HFF-Myc (cell line): ENCODE measurements around the gene JPH3.

Experiments used
- DNase-seq: peaks from one replicate; pipeline ENCODE4 v3.0.0-alpha.2; 2011; ENCODE audit warnings: low read depth; ENCODE audit errors: extremely low read depth
- H3K4me3 ChIP-seq: replicated peaks from 2 replicates; pipeline ENCODE4 v1.5.1; 2011; ENCODE audit warnings: low read depth, mild to moderate bottlenecking, control low read depth, low read length
- TF ChIP-seq, protein P1 (sequence below): IDR thresholded peaks from 2 replicates; pipeline ENCODE4 v1.5.1; 2012; ENCODE audit warnings: mild to moderate bottlenecking, low read depth, low read length, control low read depth; ENCODE audit errors: missing control alignments

The JPH3 gene

GRCh38 chr16:87559945-87560344 lies 42.4 kb upstream of the JPH3 start:
- TF ChIP-seq, protein P1, sequence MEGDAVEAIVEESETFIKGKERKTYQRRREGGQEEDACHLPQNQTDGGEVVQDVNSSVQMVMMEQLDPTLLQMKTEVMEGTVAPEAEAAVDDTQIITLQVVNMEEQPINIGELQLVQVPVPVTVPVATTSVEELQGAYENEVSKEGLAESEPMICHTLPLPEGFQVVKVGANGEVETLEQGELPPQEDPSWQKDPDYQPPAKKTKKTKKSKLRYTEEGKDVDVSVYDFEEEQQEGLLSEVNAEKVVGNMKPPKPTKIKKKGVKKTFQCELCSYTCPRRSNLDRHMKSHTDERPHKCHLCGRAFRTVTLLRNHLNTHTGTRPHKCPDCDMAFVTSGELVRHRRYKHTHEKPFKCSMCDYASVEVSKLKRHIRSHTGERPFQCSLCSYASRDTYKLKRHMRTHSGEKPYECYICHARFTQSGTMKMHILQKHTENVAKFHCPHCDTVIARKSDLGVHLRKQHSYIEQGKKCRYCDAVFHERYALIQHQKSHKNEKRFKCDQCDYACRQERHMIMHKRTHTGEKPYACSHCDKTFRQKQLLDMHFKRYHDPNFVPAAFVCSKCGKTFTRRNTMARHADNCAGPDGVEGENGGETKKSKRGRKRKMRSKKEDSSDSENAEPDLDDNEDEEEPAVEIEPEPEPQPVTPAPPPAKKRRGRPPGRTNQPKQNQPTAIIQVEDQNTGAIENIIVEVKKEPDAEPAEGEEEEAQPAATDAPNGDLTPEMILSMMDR, result no peak
- no peak for DNase-seq
- no peak overlapping the region for H3K4me3 ChIP-seq

DNA sequence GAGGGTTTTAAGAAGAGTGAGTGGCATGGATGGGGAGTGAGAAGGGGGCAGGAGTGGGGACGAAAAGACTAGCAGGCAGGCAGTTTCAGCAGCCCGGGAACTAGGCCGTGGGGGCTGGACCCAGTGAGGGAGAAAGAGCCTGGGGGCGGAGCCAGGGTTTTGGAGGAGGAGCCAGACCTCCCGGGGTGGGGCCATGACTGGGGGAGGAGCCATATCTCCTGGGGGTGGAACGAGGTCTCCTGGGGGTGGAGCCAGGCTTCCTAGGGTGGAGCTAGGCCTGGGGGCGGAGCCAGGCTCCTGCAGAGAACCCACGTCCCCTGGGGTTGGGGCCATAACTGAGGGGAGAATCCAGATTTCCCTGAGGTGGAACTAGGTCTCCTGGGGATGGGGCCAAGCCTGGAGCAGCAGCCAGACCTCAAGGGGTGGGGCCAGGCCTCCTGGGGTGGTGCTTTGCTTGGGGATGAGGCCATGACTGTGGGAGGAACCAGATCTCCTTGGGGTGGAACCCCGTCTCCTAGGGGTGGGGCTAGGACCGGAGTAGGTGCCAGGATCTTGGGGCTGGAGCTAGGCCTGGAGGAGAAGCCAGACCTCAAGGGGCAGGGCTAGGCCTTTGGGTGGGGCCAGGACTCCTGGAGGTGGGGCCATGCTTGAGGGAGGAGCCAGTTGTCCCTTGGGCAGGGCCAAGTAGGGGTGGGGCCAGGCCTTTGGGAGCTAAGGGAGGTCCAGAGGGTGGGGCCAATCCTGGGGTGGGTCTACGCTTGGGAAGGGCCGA lies 41.7 kb upstream of the JPH3 start:
- H3K4me3 ChIP-seq, result no peak overlapping the region
- no peak for DNase-seq
- TF ChIP-seq, protein P1, result no peak

DNA sequence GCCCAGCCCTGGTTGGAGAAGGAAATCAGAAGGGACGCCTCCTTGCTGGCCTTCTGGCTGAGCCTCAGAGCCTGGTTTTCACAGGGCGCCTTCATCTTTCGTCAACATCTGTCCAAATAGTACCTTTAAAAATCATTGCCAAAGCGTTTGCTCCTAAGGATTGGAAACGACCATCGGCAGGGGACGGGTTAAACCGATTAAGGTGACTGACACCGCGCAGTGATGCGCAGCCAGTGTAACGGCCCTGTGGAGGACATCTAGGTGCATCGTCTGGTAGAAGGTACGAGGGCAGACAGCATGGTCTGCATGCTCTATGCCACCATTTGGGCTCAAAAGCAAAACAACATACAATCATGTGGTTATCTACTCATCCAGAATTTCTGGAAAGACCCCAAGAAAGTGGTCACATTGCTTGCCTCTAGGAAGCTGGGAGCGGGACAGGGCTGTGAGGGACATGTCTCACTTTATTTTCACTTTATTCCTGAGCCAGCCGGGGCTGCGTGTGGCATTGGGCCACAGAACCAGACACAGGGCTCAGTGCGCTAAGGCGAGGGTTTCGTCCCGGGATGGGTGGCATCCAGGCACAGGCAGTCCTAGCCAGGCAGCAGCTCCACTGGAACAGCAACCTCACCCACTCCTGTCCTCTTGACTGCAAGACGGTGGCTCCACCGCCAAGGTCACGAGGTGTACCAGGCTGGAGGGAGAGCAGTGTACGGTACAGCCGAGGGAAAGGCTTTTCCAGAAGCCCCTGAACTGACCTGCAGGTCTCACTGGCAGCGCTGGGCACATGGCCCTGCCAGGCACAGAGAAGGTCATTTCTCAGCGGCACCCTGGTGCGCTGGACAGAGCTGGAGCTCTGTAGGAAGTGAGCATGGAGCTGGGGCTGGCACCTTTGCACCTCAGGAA lies 40.9 kb upstream of the JPH3 start:
- DNase-seq, result no peak
- no peak overlapping the region for H3K4me3 ChIP-seq
- TF ChIP-seq, protein P1, result no peak

DNA sequence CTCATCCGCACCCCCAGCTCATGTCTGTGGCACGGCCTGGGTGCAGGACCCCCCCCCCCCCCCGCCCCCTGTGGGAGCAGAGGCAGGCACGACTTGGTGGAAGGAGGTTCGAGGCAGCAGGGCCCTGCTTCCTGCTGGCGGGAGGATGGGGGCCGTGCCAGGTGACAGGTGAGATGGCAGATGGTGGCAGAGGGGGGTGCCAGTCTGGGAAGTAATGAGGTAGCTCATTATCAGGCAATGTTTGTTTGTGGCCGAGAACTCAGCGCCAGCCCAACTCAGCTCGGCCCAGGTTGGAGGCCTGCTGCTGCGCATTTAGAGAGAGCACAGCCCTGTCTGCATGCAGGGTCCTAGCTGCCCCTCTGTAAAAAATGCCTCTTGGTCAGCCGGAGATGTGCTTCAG lies 40.1 kb upstream of the JPH3 start:
- TF ChIP-seq, protein P1, result no peak
- no peak for DNase-seq
- H3K4me3 ChIP-seq, result no peak overlapping the region

DNA sequence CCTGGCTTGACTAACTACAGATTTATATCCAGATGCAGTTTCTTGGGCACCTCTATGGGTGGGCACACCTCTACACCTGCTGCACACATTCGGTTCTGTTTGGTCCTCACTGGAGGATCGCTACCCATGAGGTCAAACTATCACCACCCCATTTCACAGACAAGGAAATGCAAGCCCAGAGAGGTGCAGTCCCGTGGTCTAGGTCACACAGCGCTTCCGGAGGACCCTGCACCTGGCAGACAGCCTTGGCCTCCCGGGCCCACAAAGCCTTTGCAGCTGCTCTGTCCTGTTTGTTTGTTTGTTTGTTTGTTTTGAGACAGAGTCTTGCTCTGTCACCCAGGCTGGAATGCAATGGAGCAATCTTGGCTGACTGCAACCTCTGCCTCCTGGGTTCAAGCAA lies 39.3 kb upstream of the JPH3 start:
- DNase-seq, result no peak
- TF ChIP-seq, protein P1, result no peak

GRCh38 chr16:87563714-87564523 lies 38.4 kb upstream of the JPH3 start:
- no peak overlapping the region for H3K4me3 ChIP-seq
- TF ChIP-seq, protein P1, result no peak
- no peak for DNase-seq

More for the DNA sequence above, 39.3 kb upstream of the JPH3 start:
- H3K4me3 ChIP-seq, result no peak overlapping the region
